HG03135 (cell line): ENCODE measurements around the gene EDEM3.
A peak's percentile ranks its signal among the peaks of the same experiment; 100 is the strongest.
"Not testable (repeated sequence)": the region's sequence is repeated elsewhere in the genome, so short reads cannot be mapped to it uniquely, and the experiment has no call there.

Experiments used
- ATAC-seq: cut with Tn5 transposase; IDR thresholded peaks from one replicate; pipeline ENCODE4 v1.9.1; 2021; ENCODE audit warnings: mild to moderate bottlenecking, moderate library complexity; ENCODE audit not compliant: unreplicated experiment

Gene EDEM3

DNA sequence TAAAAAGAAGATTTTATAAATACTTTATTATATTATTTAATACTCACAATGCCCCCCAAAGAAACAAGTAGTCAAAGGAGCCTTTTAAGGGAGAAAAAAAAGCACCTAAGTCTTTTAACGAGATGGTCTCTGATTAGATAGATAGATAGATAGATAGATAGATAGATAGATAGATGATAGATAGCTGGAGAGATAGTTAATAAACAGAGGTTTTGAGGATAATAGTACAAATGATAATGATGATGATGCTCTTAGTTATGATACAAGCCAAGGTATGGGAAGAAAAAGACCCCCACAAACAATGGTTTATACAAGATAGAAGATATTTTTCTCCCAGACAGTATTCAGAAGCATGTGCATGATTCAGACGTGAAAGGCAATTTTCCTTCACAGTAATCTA, 14.6 kb upstream of the EDEM3 start:
- no peak for ATAC-seq

DNA sequence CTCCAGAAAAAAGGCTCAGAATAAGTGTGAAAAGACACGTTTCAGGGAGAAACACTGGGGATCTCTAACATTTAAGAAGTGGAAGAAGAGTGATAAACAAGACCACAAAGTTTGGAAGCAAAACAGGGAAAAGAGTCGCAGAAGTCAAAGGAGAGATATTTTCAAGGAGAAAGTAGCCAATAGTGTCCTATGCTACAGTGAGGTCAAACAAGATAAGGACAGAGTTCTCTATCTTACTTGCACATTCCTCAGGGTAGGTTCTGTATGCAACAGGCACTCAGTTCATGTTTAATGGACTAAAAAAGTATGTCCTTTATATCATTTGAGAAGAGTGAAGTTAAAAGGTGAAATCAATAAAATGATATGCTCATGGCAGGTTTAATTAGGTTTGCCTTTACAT, 13.8 kb upstream of the EDEM3 start:
- ATAC-seq = no peak

DNA sequence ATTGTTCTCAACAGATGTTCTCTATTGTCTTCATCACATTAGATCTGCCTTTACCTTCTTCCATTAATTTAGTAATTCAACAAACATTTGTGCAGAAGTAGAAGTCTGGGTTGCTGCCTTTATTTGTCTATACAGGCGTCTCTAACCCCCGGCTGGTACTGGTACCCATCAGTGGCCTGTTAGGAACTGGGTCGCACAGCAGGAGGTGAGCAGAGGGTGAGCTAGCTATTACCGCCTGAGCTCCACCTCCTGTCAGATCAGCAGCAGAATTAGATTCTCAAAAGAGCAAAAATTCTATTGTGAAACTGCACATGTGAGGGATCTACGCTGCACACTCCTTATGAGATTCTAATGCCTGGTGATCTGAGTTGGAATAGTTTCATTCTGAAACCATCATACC, 12.9 kb upstream of the EDEM3 start:
- ATAC-seq = no peak

DNA sequence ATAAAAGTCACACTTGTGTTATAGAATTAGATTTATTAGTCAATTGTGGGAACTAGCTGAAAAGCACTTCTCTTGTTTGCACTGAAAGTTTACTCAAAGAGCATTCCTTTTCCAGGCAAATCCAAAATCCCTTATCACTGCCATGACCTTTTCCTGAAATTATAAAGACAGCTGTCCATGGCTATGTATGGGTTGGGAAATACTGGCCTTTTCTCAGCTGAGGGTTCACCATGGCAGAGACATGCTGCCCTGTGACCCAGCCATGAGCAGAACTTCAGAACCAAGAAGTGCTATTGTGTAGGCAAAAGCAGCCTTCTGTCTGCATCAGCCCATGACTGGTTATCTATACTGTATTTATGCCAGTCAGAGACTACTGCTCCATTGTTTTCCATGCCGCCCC, 9.8 kb upstream of the EDEM3 start:
- no peak for ATAC-seq

DNA sequence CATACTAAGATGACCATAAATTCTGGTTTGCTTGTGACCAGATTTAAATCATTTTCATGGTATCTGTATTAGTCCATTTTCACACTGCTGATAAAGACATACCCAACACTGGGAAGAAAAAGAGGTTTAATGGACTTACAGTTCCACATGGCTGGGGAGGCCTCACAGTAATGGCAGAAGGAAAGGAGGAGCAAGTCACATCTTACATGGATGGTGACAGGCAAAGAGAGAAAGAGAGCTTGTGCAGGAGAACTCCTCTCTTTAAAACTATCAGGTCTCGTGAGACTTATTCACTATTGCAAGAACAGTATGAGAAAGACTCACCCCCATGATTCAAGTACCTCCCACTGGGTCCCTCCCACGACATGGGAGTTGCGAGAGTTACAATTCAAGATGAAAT, 8.9 kb upstream of the EDEM3 start:
- not testable (repeated sequence) for ATAC-seq

DNA sequence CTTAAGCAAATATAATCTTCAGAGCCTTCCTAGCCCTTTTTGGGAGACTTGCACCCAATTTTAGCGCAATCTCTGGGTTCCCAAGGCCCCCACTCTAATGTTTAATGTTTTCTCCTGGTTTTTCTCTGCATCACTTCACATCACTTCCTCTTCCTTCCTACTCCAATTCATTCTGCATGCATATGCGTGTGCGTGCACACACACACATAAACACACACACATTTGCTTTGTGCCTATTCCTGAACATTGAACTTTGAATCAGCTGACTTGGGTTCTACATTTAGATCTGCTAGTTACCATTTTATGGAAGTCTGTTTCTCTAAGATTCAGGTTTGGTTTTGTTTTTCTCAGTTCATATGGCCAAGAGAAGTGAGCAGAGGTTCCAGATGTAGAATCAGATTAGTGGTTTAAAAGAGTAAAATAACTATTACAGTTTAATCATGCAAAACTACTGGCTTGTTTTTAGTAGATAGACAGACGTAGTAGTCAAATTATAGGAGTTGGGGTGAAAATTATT, 7.4 kb upstream of the EDEM3 start:
- ATAC-seq = no peak

DNA sequence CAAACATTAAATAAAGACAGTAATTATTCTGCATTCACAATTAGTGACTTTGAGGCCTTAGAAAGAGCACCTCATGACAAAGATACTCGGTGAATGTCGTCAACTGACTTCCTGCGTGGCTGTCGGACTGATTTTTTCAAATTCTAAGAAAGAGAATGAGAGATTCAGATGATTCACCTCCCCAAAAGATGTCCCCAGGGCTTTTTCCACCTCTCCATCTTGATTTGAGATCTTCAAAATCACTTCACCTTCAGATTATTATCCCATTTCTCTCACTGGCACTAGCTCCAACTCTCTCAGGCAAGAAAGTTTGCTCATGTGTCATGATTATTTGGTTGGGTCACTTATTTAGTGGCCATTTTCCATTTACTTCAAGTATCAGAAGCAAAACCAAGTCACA, 5.0 kb upstream of the EDEM3 start:
- no peak for ATAC-seq

DNA sequence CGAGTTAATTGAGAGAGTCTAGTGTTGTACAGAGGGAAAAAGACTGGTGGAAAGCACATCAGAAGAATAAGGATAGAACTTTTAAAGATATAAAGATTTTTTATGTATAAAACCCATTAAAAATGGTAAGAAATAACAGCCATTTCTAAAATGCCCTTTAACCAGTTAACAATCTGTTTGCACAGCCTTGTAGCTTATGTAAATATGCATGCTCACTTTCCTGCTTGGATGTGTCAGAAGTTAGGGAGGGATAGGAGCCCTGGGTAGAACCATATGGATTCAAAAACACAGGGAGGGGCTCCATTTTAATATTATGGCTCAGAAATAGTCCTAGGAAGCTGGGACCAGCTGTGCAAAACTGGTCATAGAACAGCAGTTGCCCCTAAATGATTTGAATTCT, 4.5 kb upstream of the EDEM3 start:
- no peak for ATAC-seq

DNA sequence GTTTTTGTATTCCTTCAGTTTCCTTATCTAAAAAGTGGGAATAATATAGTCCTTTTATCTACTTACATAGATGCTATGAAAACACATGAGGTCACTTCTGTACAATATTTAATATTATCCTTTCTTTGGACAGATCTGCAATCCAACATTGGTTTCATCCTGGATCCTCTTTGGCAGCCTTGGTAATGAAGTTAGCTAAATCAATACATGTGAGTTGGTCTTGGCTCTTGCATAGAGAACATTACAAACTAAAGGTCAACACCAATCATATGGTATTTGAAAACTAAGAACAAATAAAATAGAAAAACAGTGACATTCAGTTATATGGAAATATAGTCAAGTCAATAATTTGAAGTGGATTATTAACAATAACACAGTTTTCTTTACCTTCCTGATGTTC, 3.2 kb upstream of the EDEM3 start:
- no peak for ATAC-seq

DNA sequence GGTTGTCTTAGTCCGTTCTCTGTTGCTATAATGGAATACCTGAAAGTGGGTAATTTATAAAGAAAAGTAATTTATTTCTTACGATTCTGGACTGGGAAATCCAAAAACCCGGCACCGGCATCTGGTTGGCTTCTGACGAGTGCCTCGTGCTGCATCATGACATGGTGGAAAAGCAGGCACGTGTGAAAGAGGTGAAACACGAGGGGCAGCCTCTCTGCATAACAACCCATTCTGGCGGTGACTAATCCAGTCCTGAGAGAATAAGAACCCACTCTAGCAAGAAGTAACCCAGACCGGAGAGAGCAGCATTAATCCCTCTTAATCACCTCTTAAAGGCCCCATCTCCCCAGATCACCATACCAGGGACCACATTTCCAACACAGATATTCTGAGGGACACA, 2.7 kb upstream of the EDEM3 start:
- no peak for ATAC-seq

DNA sequence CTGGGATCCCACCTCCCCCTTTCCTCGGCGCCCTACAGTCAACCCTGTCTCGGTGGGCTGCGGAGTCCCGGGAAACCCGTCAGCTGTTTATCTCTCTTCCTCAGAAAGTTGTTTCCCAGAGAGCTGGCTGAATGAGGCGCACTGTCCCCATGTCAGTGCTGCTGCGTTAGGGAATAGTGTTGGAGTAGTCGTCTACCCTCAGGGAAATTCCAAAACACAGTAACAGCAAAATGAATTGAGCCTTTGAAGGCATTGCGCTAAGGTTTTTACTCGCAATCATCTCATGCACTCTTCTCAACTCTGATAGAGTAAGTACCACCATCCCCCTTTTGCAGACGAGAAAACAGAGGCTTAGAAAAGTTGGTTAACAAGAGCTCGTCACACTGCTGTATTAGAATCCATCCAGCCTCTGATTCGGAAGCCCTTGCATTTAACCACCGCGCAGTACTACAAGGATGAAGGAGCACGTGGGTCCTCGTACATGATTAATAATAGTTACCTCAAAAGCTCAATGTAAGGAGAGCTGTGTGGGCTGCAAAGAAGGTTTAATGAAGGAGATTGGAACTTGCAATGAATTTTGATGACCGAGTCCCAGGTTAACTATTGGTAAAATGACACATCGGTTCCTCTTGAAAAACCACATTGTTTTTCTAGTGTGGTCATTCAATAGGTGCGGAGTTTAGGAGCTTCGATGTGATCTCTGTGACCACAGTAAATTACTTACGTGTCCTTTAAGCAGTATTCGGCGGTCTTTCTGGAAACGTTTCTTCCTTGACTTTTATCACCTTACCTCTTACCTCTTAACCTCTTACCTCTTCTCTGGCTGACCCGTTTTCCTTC, 788 bp upstream of the EDEM3 start:
- peak; percentile 9 for ATAC-seq

DNA sequence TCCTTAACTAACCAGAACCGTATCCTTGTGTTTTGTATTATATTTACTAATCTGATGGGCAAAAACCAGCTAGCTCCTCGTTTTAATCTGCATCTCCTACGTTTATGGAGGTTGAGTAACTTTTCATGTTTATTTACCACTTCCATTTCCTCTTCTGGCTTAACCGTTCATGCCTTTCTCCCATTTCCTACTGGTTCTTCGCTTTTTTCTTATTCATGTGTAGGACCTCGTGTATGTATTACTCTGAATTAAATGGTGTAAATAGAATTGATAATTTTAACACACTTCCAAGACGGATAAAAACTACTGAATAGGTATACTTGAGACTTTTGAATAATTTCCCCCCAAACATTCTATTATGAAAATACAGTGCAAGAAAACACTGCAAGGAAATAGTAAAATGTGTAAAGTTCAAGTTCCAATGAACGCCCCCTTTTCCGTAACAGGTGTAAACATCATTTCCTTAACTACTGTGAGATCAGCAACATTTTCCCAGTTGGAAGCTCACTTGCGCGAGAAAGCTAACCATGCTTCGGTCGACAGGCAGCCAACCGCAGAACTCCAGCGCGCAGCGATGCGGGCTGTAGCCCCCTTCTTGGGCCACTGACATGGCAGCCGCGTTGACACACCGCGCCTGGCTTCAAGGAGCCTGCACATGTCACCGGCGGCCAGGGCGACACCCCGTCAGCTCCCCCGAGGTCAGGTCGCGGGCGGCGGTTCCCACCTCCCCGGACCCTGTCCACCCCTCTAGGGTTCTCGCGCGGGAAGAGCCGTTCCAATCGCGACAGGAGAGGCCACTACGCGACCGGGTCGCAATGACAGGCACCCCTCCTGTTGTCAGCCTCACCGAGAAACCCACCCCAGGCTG, 816 bp downstream of the EDEM3 start:
- ATAC-seq = peak; percentile 13

DNA sequence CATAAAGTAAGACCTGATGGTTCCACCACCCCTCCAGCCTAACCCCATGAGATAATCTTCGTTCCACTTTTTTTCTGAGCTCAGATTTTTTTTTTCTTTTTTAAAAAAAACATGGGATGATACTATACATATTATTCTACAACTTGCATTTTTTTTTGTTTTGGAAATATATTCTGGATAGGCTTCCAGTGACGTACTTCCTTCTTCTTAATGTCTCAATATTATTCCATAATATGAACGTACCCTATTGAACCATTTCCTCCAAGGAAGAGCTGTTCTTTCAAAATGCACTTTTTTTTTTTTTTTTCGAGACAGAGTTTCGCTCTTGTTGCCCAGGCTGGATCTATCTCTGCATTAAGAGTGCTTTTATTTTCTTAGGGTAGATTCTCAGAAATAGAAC, 1.5 kb downstream of the EDEM3 start:
- ATAC-seq = no peak

DNA sequence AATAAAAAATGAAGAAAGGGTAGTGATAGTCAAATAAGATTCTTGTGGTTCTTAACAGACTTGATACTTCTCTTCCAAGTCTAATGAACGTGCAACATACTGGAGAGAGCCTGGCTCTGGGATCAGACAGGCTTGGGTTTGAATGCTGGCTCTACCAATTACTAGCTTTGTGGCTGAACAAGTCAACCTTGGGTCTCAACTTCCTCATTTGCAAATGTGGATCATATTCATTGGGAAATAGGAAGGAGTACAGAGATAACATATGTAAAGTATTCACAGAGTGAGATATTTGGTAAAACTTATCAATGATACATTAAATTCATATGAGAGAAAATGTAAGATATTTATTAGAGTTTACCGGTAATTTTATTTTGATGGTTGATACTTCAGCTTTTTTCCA, 2.0 kb downstream of the EDEM3 start:
- ATAC-seq = no peak

DNA sequence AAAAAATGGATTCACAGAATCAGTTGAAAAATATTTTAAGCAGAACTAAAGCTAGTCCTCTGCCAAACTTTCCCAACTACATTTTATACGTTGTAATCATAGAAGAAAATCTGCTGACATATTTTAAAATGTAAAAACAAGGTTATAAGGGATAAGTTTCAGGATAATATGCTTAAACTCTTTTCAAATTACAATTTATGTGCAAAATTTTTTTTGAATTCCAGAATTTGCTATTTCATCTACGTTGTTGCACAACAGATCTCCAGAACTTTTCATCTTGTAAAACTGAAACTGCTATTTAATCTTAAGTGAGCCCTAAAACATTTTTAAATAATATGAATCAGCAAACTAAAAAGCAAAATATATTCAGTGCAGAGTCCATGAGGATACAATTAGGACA, 5.9 kb downstream of the EDEM3 start:
- no peak for ATAC-seq

DNA sequence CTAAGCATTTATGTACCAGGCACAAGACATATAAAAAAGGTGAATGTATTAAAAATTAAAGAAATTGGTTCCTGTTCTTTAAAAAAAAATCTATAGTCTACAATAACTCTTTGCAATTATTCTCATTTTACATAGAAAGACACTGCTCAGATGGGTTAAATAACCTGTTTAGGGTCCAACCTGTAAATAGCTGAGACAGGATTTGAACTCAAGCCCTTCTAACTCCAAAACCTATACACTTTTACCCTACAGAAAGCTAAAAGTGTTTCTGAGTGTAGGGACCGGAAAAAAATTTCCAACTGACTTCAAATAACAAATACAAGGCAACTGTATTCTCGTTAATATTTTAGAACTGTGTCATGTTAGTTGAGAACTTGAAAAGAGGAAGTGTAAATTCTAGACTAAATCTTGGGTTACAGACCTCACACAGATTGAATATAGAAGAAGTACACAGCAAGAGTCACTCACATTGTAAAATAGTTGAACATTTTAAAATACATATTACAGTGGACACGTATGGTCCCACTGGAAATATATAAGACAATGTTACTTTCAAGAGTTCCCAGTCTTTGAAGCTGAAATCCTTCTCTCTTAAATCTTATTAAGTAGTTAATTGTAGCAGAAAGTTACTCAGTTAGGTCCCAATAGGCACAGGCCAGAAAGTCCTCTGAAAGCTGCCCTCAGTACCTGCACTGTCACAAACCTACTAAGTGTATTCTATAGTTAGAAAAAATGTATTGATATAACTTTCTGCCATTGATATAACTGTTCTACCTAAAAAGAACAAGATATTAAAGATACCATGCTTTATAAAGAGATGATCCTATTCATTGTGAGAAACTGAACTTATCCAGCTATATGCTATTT, 7.3 kb downstream of the EDEM3 start:
- ATAC-seq = peak; percentile 72

DNA sequence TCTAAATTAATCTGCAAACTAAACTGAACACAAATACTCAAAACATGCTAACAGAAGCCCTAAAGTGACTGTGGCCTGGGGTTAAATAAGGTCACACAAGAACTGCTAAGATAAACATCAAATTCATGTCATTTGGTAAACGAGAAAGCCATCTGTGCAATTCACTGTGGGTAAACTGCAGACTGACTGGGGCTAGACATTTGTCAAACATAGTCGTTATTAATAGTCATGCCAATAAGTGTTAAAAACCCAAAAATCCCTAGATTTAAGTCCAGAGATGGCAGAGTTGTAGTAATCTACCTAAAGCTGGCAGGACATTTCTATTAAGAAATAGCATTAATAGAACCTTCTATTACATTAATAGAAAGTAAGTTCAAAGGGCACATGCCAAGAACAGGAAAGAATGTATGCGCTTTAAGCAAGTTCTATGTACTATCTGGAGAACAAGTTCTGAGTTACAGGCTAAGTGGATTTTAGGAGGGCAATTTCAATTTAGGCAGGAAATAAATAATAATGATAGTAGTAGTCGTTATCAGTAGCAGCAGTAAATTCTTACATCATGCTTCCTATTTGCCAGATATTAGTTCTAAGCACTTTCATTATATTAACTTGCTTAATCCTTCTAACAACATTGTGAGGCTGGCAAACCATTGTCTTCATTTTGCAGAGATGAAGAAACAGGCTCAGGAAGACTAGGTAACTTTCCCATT, 8.6 kb downstream of the EDEM3 start:
- ATAC-seq = peak; percentile 33

DNA sequence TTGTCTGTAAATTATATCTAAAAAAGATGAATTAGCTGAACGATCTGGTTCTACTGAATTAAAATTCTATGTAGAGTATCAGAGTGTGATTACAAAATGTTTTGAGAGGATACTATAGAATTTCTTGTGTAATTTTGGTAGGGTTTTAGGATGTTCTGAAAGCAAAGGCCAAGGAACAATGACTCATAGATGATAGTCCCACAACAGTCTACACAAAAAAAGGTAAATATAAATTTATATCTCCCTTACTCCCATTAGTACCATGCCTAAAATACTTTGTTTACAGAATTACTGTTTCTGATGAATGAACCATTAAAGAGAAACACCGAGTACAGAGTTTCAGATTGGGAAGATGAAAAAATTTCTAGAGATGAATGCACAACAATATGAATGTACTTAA, 9.5 kb downstream of the EDEM3 start:
- ATAC-seq = no peak

DNA sequence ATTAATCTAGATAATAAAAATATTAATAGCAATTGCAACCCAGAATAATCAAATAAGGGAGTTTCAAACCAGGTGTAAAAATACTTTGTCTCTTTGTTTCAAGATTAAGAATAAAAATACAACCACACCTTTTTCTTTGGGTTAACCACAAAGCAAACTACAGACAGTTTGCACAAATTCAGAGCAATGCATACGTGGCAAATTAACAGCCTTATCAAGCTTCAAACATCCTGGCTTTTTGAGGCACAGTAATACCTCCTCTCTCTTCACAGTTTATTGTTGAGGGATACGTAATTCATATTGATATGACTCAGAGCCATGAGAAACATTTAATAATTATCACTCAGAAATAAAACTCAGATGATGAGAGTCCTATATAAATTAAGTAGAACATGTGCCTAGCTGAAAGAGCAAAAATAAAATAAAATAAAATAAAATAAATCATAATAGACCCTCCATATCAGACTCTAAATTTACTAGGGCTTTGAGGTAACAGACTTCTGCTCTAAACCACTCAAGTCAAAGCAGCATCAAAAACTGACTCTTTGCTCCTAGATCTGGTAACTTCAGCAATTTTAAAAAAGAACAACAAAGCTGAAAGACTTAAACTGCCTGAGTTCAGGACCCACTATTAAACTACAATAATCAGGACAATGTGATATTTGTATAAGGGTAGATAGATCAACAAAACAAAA, 11.4 kb downstream of the EDEM3 start:
- ATAC-seq = peak; percentile 39

DNA sequence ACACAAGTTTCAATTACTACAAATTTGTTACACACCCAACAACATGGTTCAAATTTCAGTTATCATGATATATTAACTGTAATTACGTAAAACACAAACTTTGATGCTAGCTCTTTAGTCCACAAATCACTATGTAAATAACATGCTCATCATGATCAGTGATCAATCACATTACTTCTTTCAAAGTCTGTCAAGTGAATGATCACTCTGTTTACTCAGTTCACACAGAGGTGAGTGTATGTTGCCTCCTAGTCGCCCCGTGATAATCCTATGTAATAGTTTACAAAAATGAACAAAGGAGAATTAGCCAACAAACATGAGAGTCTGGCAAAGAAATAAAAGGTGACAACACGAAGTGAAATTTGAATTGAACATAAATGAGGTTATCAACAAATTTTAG, 14.3 kb downstream of the EDEM3 start:
- no peak for ATAC-seq
